H1 (cell line): ENCODE data around the gene ZNF536. TPM values are rescaled to one million over a fixed set of nuclear protein-coding genes. Genes with fewer than 3 reads are reported as not detected.

Experiments used
- CTCF ChIA-PET: fragments of 300-600 bp; sonication (Branson Sonifier 250); formaldehyde crosslinking; loops from one replicate; lab custom pipeline; 2021; ENCODE audit not compliant: partially characterized antibody; lab: Charles Lee
- POLR2A ChIA-PET: fragments of 300-600 bp; sonication (Branson Sonifier 250); formaldehyde crosslinking; loops from one replicate; lab custom pipeline; 2021; ENCODE audit warnings: inconsistent platforms; ENCODE audit not compliant: partially characterized antibody; lab: Charles Lee
- DNase-seq, 2 experiments: peaks; one replicate each; pipeline versions ENCODE4 v3.0.0 to v3.0.0-alpha.2; 2010 to 2022; ENCODE audit warnings: low spot score in 2 of 2, low read depth in 1 of 2, mixed read lengths in 1 of 2
- FAIRE-seq: peaks from 2 replicates; lab custom pipeline; 2011; peaks lifted over from hg19 to GRCh38; lab: Jason Lieb, UNC
- H2AFZ ChIP-seq: 2 replicates; pipeline ENCODE4 v1.8.1; 2012; ENCODE audit warnings: low read length, inconsistent platforms
- H2AK5ac ChIP-seq: 2 replicates; pipeline ENCODE4 v1.6.1; 2013; ENCODE audit warnings: low read depth, low read length
- H2BK120ac ChIP-seq: replicated peaks from 2 replicates; pipeline ENCODE3; 2013; ENCODE audit warnings: low read depth, low read length, inconsistent platforms
- H2BK12ac ChIP-seq: 2 replicates; pipeline ENCODE4 v1.6.1; 2013; ENCODE audit warnings: low read depth, low read length
- H2BK15ac ChIP-seq: 2 replicates; pipeline ENCODE4 v1.6.1; 2013; ENCODE audit warnings: low read length
- H2BK20ac ChIP-seq: 2 replicates; pipeline ENCODE4 v1.6.1; 2013; ENCODE audit warnings: low read length
- H2BK5ac ChIP-seq: 2 replicates; pipeline ENCODE4 v1.6.1; 2013; ENCODE audit warnings: low read depth, low read length
- H3K14ac ChIP-seq: 2 replicates; pipeline ENCODE4 v1.6.1; 2013; ENCODE audit warnings: inconsistent platforms; ENCODE audit not compliant: insufficient read length
- H3K18ac ChIP-seq: 2 replicates; pipeline ENCODE4 v1.6.1; 2013; ENCODE audit warnings: low read length; ENCODE audit errors: extremely low read depth
- H3K23ac ChIP-seq: 2 replicates; pipeline ENCODE4 v1.6.1; 2013; ENCODE audit warnings: inconsistent platforms; ENCODE audit not compliant: insufficient read length
- H3K23me2 ChIP-seq: 2 replicates; pipeline ENCODE4 v1.6.1; 2013; ENCODE audit warnings: low read depth, low read length
- H3K27ac ChIP-seq: 2 replicates; pipeline ENCODE4 v1.6.1; 2011; ENCODE audit warnings: low read depth, low read length, inconsistent platforms
- H3K27me3 ChIP-seq, 4 experiments: replicated peaks in 1 of 4; 1 replicate in 1 of 4; 2 replicates in 3 of 4; pipeline versions ENCODE4 v1.6.1 to v1.8.1; 2011 to 2013; ENCODE audit warnings: low read length in 3 of 4, mild to moderate bottlenecking in 3 of 4, inconsistent platforms in 2 of 4, mixed read lengths in 2 of 4, moderate library complexity in 1 of 4; ENCODE audit not compliant: control insufficient read depth in 3 of 4, insufficient read depth in 3 of 4; ENCODE audit errors: extremely low read depth in 1 of 4
- H3K36me3 ChIP-seq, 4 experiments: 2 replicates each; pipeline versions ENCODE4 v1.6.1 to v1.8.1; 2011 to 2013; ENCODE audit warnings: mild to moderate bottlenecking in 4 of 4, low read length in 3 of 4, moderate library complexity in 2 of 4, control low read depth in 1 of 4, inconsistent platforms in 1 of 4; ENCODE audit not compliant: insufficient read depth in 4 of 4, control insufficient read depth in 2 of 4
- H3K4ac ChIP-seq: replicated peaks from 2 replicates; pipeline ENCODE3; 2013; ENCODE audit warnings: low read length, low read depth, mixed read lengths, inconsistent platforms; ENCODE audit not compliant: insufficient read length
- H3K4me1 ChIP-seq, 4 experiments: replicated peaks in 1 of 4; 1 replicate in 1 of 4; 2 replicates in 3 of 4; pipeline versions ENCODE4 v1.6.1 to v1.8.1; 2011 to 2013; ENCODE audit warnings: low read length in 3 of 4, inconsistent platforms in 2 of 4, mixed read lengths in 1 of 4; ENCODE audit not compliant: insufficient read depth in 4 of 4, control insufficient read depth in 3 of 4
- H3K4me2 ChIP-seq, 2 experiments: 2 replicates each; pipeline versions ENCODE4 v1.6.1 to v1.8.1; 2011 to 2013; ENCODE audit warnings: low read depth in 2 of 2, low read length in 2 of 2, control low read depth in 1 of 2, inconsistent platforms in 1 of 2, mild to moderate bottlenecking in 1 of 2; ENCODE audit not compliant: insufficient read depth in 1 of 2
- H3K4me3 ChIP-seq, 4 experiments: fragments of 200-600, 300-600 bp in 1 of 4; sonication (generic), shearing (Covaris generic), sonication (Bioruptor Twin) in 1 of 4; 2 replicates each; pipeline versions ENCODE4 v1.5.1 to v1.8.1; 2011 to 2016; ENCODE audit warnings: low read length in 4 of 4, low read depth in 3 of 4, control low read depth in 2 of 4, inconsistent platforms in 2 of 4, mild to moderate bottlenecking in 2 of 4, mixed read lengths in 1 of 4, moderate library complexity in 1 of 4; ENCODE audit not compliant: insufficient read depth in 2 of 4; ENCODE audit errors: extremely low read depth in 1 of 4
- H3K56ac ChIP-seq: replicated peaks from 2 replicates; pipeline ENCODE3; 2013; ENCODE audit warnings: low read depth, mild to moderate bottlenecking, mixed read lengths, low read length, inconsistent platforms; ENCODE audit not compliant: insufficient read length
- H3K79me1 ChIP-seq: 2 replicates; pipeline ENCODE4 v1.6.1; 2013; ENCODE audit warnings: low read depth, low read length, control low read depth
- H3K79me2 ChIP-seq, 2 experiments: 2 replicates each; pipeline versions ENCODE4 v1.6.1 to v1.8.1; 2012 to 2013; ENCODE audit warnings: low read length in 2 of 2, mild to moderate bottlenecking in 2 of 2, inconsistent platforms in 1 of 2; ENCODE audit not compliant: insufficient read depth in 2 of 2, control insufficient read depth in 1 of 2
- H3K9ac ChIP-seq, 4 experiments: replicated peaks in 1 of 4; 1 replicate in 1 of 4; 2 replicates in 3 of 4; pipeline versions ENCODE4 v1.6.1 to v1.8.1; 2011 to 2013; ENCODE audit warnings: low read depth in 3 of 4, low read length in 3 of 4, control low read depth in 2 of 4, mild to moderate bottlenecking in 2 of 4, moderate library complexity in 2 of 4, inconsistent platforms in 1 of 4; ENCODE audit errors: extremely low read depth in 1 of 4
- H3K9me3 ChIP-seq, 2 experiments: 2 replicates each; pipeline versions ENCODE4 v1.6.1 to v1.8.1; 2012 to 2013; ENCODE audit warnings: mild to moderate bottlenecking in 2 of 2, moderate library complexity in 2 of 2, control low read depth in 1 of 2, inconsistent platforms in 1 of 2, low read depth in 1 of 2, low read length in 1 of 2, mixed read lengths in 1 of 2; ENCODE audit not compliant: insufficient read depth in 2 of 2
- H4K20me1 ChIP-seq, 2 experiments: replicated peaks in 1 of 2; 2 replicates each; pipeline versions ENCODE3 to v1.8.1; 2011 to 2013; ENCODE audit warnings: inconsistent platforms in 2 of 2, low read length in 2 of 2, mild to moderate bottlenecking in 1 of 2; ENCODE audit not compliant: insufficient read depth in 2 of 2, control insufficient read depth in 1 of 2
- H4K5ac ChIP-seq: 2 replicates; pipeline ENCODE4 v1.6.1; 2013; ENCODE audit warnings: low read length, low read depth, mixed read lengths, inconsistent platforms; ENCODE audit not compliant: insufficient read length
- H4K8ac ChIP-seq: 2 replicates; pipeline ENCODE4 v1.8.0; 2013; ENCODE audit warnings: mild to moderate bottlenecking, moderate library complexity, low read length, inconsistent platforms; ENCODE audit not compliant: insufficient read depth; ENCODE audit errors: extremely low read depth
- H4K91ac ChIP-seq: replicated peaks from 2 replicates; pipeline ENCODE3; 2013; ENCODE audit warnings: low read length, mixed read lengths, inconsistent platforms; ENCODE audit not compliant: insufficient read length
- FOSL1 ChIP-seq: IDR thresholded peaks from 2 replicates; pipeline ENCODE4 v1.6.1; 2011; ENCODE audit warnings: mild to moderate bottlenecking, low read depth, low read length, moderate library complexity; ENCODE audit not compliant: insufficient read depth
- KDM4A ChIP-seq: IDR thresholded peaks from one replicate; pipeline ENCODE4 v1.7.1; 2012; ENCODE audit warnings: low read depth, mild to moderate bottlenecking, moderate library complexity, low read length, inconsistent platforms; ENCODE audit not compliant: severe bottlenecking
- TCF12 ChIP-seq: IDR thresholded peaks from 2 replicates; pipeline ENCODE4 v1.6.1; 2011; ENCODE audit warnings: low read depth, mild to moderate bottlenecking, low read length
- YY1 ChIP-seq: IDR thresholded peaks from 2 replicates; pipeline ENCODE4 v1.6.1; 2011; ENCODE audit warnings: low read depth, mild to moderate bottlenecking, low read length
- polyA plus RNA-seq, 7 experiments: library from polyadenylated mRNA; depleted of rRNA in 3 of 7; stranded (reverse) in 5 of 7; unstranded in 2 of 7; fragments of >200 nt in 5 of 7; fragments of 200-250 nt in 2 of 7; gene quantifications; 1 replicate in 5 of 7; 2 replicates in 1 of 7; 4 replicates in 1 of 7; pipeline versions ENCODE4 v1.2.1 to v1.2.3, GENCODE V29; 2011 to 2013; ENCODE audit warnings: missing spikeins in 2 of 7, mixed read lengths in 2 of 7
- total RNA-seq: library from RNA; stranded (reverse); fragmentation: NEBNext Ultra II Directional; extraction: Animal tissue kit (Norgen Biotek cat#: 25700); gene quantifications from 2 replicates; pipeline ENCODE4 v1.2.1, GENCODE V29; 2021
- TF ChIP-seq, protein P1 (sequence below): IDR thresholded peaks from 2 replicates; pipeline ENCODE4 v1.6.1; 2011; ENCODE audit warnings: low read length, improper control_type of control experiment

Gene ZNF536
- total and polyA plus RNA-seq, 2 of the 8 experiments (the other 6 are each of a cell fraction or from before 2014, with no cell fraction given), result 0.09 to 0.11 TPM

DNA sequence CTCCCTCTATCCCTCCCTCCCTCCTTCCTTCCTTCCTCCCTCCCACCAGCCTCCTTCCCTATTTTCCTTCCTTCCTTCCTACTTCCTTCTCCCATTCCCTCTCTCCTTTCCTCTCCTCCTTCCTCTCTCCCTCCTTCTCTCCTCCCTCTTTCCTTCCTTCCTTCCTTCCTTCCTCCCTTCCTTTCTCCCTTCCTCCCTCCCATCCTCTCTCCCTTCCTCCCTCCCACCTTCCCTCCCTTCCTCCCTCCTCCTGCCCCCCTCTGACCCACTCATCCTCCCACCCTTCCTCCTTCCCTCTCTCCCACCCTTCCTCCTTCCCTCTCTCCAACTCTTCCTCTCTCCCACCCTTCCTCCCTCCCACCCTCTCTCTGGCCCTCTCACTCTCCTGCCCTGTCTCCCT lies 132.1 kb downstream of the ZNF536 start:
- H2AK5ac ChIP-seq, result no peak overlapping the region; the same call in 1 of the 2 replicates
- no peak overlapping the region for H4K91ac ChIP-seq
- no peak overlapping the region for H3K4me2 ChIP-seq
- no peaks in the 10 kb centered on the region for H3K27me3 ChIP-seq
- H3K23me2 ChIP-seq, result no peaks in the 10 kb centered on the region; the same call in 1 of the 2 replicates
- DNase-seq (no peak), FAIRE-seq (no peak)
- H3K9ac ChIP-seq, result no peak overlapping the region
- H4K8ac ChIP-seq, result no peak overlapping the region
- ChIA-PET CTCF (no interaction called here), POLR2A (no interaction called here)
- H3K23ac ChIP-seq, result no peak overlapping the region
- no peaks in the 10 kb centered on the region for H3K9me3 ChIP-seq
- H3K4ac ChIP-seq, result no peak overlapping the region
- no peak overlapping the region for H2BK120ac ChIP-seq
- no peaks in the 10 kb centered on the region for H3K4me1 ChIP-seq
- no peaks in the 10 kb centered on the region for H3K79me1 ChIP-seq
- no peaks in the 10 kb centered on the region; a peak in 1 of 8 replicates for H3K36me3 ChIP-seq
- no peak overlapping the region for H3K14ac ChIP-seq
- H2BK12ac ChIP-seq, result no peak overlapping the region
- H2BK20ac ChIP-seq, result no peak overlapping the region
- H4K20me1 ChIP-seq, result no peaks in the 10 kb centered on the region
- no peaks in the 10 kb centered on the region for H3K79me2 ChIP-seq
- no peak overlapping the region for H3K56ac ChIP-seq
- H2AFZ ChIP-seq, result no peak overlapping the region
- H3K4me3 ChIP-seq, result no peak overlapping the region
- no peak overlapping the region for H4K5ac ChIP-seq
- TF ChIP-seq, protein P1, sequence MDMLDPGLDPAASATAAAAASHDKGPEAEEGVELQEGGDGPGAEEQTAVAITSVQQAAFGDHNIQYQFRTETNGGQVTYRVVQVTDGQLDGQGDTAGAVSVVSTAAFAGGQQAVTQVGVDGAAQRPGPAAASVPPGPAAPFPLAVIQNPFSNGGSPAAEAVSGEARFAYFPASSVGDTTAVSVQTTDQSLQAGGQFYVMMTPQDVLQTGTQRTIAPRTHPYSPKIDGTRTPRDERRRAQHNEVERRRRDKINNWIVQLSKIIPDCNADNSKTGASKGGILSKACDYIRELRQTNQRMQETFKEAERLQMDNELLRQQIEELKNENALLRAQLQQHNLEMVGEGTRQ, result no peak
- no peak for TF ChIP-seq YY1
- TF ChIP-seq KDM4A, result no peak
- TF ChIP-seq TCF12, result no peak
- no peak for TF ChIP-seq FOSL1
- no peak overlapping the region for H3K27ac ChIP-seq
- no peak overlapping the region for H2BK5ac ChIP-seq
- H3K18ac ChIP-seq, result no peak overlapping the region
- no peak overlapping the region for H2BK15ac ChIP-seq
